Liver (tissue), 9 donors: ENCODE results near the gene FGF5. TPM values are rescaled to one million over a fixed set of nuclear protein-coding genes. Genes with fewer than 3 reads are reported as not detected.
A peak's percentile ranks its signal among the peaks of the same experiment; 100 is the strongest.

Experiments used
- DNase-seq: peaks from one replicate; pipeline ENCODE4 v3.0.0-alpha.2; 2017; ENCODE audit warnings: low spot score
- H3K27ac ChIP-seq, 2 donors: one replicate each; pipeline ENCODE4 v1.7.0; 2013; ENCODE audit warnings: inconsistent platforms in 2 of 2, low read length in 2 of 2, control low read depth in 1 of 2, low read depth in 1 of 2, mild to moderate bottlenecking in 1 of 2
- H3K27me3 ChIP-seq, 4 donors: one replicate each; pipeline versions ENCODE4 v1.6.1 to v1.7.0; 2013; ENCODE audit warnings: low read length in 3 of 4, inconsistent platforms in 1 of 4, mild to moderate bottlenecking in 1 of 4, moderate library complexity in 1 of 4; ENCODE audit not compliant: control insufficient read depth in 4 of 4, insufficient read depth in 4 of 4
- H3K36me3 ChIP-seq, 4 donors: one replicate each; pipeline versions ENCODE4 v1.6.1 to v1.7.0; 2013; ENCODE audit warnings: low read length in 3 of 4, mild to moderate bottlenecking in 3 of 4, low read depth in 1 of 4, moderate library complexity in 1 of 4; ENCODE audit not compliant: control insufficient read depth in 4 of 4, insufficient read depth in 3 of 4
- H3K4me1 ChIP-seq, 4 donors: one replicate each; pipeline versions ENCODE4 v1.6.1 to v1.7.0; 2013; ENCODE audit warnings: low read length in 3 of 4, mild to moderate bottlenecking in 3 of 4, moderate library complexity in 1 of 4; ENCODE audit not compliant: control insufficient read depth in 4 of 4, insufficient read depth in 4 of 4
- H3K4me3 ChIP-seq, 3 donors: one replicate each; pipeline versions ENCODE4 v1.6.1 to v1.7.0; 2013; ENCODE audit warnings: low read length in 3 of 3, control low read depth in 1 of 3, low read depth in 1 of 3, mild to moderate bottlenecking in 1 of 3
- H3K9ac ChIP-seq, 2 donors: one replicate each; pipeline ENCODE4 v1.7.0; 2013; ENCODE audit warnings: low read length in 2 of 2, mild to moderate bottlenecking in 2 of 2, moderate library complexity in 2 of 2, control low read depth in 1 of 2, low read depth in 1 of 2
- H3K9me3 ChIP-seq, 4 donors: one replicate each; pipeline versions ENCODE4 v1.6.1 to v1.7.0; 2013; ENCODE audit warnings: low read length in 3 of 4; ENCODE audit not compliant: control insufficient read depth in 4 of 4
- GABPA ChIP-seq, 2 donors: IDR thresholded peaks in 1 of 2; conservative IDR thresholded peaks in 1 of 2; 2 replicates each; pipeline ENCODE4 v1.6.1; 2016; ENCODE audit warnings: antibody characterized with exemption in 2 of 2, mild to moderate bottlenecking in 1 of 2, moderate library complexity in 1 of 2
- JUND ChIP-seq, 2 donors: IDR thresholded peaks; 2 replicates each; pipeline ENCODE4 v1.6.1; 2016; ENCODE audit warnings: antibody characterized with exemption in 2 of 2
- NR2F2 ChIP-seq: IDR thresholded peaks from 2 replicates; pipeline ENCODE4 v1.6.1; 2016; ENCODE audit warnings: antibody characterized with exemption
- RAD21 ChIP-seq, 2 donors: IDR thresholded peaks; 2 replicates each; pipeline ENCODE4 v1.6.1; 2016; ENCODE audit warnings: antibody characterized with exemption in 2 of 2, mild to moderate bottlenecking in 2 of 2
- RXRA ChIP-seq, 2 donors: IDR thresholded peaks; 2 replicates each; pipeline ENCODE4 v1.6.1; 2017 to 2018; ENCODE audit warnings: antibody characterized with exemption in 2 of 2, mild to moderate bottlenecking in 1 of 2
- SP1 ChIP-seq: IDR thresholded peaks from 2 replicates; pipeline ENCODE4 v1.6.1; 2018; ENCODE audit warnings: antibody characterized with exemption, mild to moderate bottlenecking
- WGBS: extraction: QIAGEN DNeasy Blood & Tissue Kit; methylation state at CpG from one replicate; pipeline ENCODE4 v1.1.7; 2013; 5-methylcytosine and 5-hydroxymethylcytosine counted together
- polyA plus RNA-seq, 2 donors: library from polyadenylated mRNA; stranded (reverse) in 1 of 2; unstranded in 1 of 2; fragments of 200-250 nt in 1 of 2; fragments of >200 nt in 1 of 2; fragmentation: Nextera tagmentation in 1 of 2; extraction: Ambion mirVana in 1 of 2; gene quantifications; one replicate each; pipeline versions ENCODE4 v1.2.1 to v1.2.3, GENCODE V29; 2013 to 2015
- total RNA-seq, 2 donors: library from RNA; depleted of rRNA; stranded (reverse); fragments of >200 nt; gene quantifications; one replicate each; pipeline ENCODE4 v1.2.3, GENCODE V29; 2014
- TF ChIP-seq, protein P1 (sequence below): IDR thresholded peaks from 2 replicates; pipeline ENCODE4 v1.6.1; 2016; ENCODE audit warnings: antibody characterized with exemption
- TF ChIP-seq, protein P2 (sequence below): fragments of 150-350 bp; IDR thresholded peaks from 2 replicates; pipeline ENCODE4 v1.5.1; 2017; ENCODE audit warnings: improper control_type of control experiment, low read depth, low read length; ENCODE audit not compliant: missing input control
- TF ChIP-seq, protein P3 (sequence below): IDR thresholded peaks from 2 replicates; pipeline ENCODE4 v1.6.1; 2016; ENCODE audit warnings: antibody characterized with exemption, mild to moderate bottlenecking
- donor health status: healthy.
- donor health status: healthy.
- donor health status: healthy.
- donor health status: healthy.
- donor health status: healthy.

The FGF5 gene
- total and polyA plus RNA-seq, 4 donors = 0.03 TPM; not detected in 3

DNA sequence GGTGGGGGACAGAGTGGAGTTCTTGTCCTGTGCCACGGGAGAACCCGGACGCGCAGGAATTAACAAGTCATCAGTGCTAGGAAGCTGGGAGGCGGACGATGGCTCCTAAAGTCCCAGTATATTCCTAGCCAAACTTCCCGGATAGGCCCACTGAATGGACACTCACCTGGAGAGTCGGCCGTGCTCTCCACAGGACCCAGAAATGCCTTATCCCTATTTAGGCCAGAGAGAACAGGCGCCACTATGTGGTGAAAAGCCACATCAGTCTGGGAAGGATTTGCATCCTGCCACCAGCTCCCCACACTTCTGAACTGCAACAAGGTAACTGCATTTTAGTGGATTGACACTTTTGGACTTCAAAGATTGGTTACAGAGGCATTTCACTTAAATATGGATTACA lies 70.1 kb downstream of the FGF5 start:
- Histone ChIP-seq H3K9me3 (no peaks in the 10 kb centered on the region), H3K27me3 (no peaks in the 10 kb centered on the region), H3K27ac (no peak overlapping the region), H3K36me3 (no peaks in the 10 kb centered on the region), H3K4me3 (peak overlapping the region in 2 of 3 donors; percentile 71 to 98), H3K4me1 (peaks cover 0 to 15% (median 13%) of the 10 kb centered on the region in 4 donors), H3K9ac (no peak overlapping the region)
- 17% methylated on average over 10 of the region's 10 CpGs for WGBS
- no peak for DNase-seq
- TF ChIP-seq, protein P1, sequence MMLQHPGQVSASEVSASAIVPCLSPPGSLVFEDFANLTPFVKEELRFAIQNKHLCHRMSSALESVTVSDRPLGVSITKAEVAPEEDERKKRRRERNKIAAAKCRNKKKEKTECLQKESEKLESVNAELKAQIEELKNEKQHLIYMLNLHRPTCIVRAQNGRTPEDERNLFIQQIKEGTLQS = no peak
- TF ChIP-seq, protein P2, sequence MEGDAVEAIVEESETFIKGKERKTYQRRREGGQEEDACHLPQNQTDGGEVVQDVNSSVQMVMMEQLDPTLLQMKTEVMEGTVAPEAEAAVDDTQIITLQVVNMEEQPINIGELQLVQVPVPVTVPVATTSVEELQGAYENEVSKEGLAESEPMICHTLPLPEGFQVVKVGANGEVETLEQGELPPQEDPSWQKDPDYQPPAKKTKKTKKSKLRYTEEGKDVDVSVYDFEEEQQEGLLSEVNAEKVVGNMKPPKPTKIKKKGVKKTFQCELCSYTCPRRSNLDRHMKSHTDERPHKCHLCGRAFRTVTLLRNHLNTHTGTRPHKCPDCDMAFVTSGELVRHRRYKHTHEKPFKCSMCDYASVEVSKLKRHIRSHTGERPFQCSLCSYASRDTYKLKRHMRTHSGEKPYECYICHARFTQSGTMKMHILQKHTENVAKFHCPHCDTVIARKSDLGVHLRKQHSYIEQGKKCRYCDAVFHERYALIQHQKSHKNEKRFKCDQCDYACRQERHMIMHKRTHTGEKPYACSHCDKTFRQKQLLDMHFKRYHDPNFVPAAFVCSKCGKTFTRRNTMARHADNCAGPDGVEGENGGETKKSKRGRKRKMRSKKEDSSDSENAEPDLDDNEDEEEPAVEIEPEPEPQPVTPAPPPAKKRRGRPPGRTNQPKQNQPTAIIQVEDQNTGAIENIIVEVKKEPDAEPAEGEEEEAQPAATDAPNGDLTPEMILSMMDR = peak; percentile 36
- TF ChIP-seq RAD21 (IDR thresholded peaks at IDR 0.05) = peak; percentile 69 to 72

DNA sequence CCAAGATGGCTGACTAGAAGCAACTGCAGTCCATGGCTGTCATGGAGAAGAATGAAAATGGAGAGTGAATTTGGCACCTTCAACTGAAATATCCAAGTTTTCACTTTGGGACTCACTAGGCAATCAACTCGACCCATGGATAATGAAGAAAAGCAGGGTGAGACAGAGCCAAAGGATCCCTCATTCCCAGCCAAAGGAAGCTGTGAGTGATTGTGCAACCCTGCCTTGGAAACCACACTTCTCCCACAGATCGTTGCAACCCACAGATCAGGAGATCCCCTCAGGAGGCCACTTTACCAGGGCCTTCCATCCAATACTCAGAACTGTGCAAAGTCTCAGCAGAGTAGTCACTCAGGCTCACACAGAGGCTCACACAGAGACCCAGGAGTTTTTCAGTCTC lies 73.6 kb downstream of the FGF5 start:
- WGBS = 53% methylated on average over 2 of the region's 2 CpGs
- no peak for DNase-seq
- no peak overlapping the region for H3K9ac ChIP-seq
- no peak overlapping the region for H3K27ac ChIP-seq
- H3K36me3 ChIP-seq = no peaks in the 10 kb centered on the region
- TF ChIP-seq RXRA (IDR thresholded peaks at IDR 0.05) = no peak
- no peak for TF ChIP-seq JUND (IDR thresholded peaks at IDR 0.05)
- no peak for TF ChIP-seq GABPA (IDR thresholded peaks at IDR 0.05 in 1 of 2, conservative IDR thresholded peaks at IDR 0.05 in 1 of 2)
- no peak for TF ChIP-seq NR2F2
- TF ChIP-seq, protein P3, sequence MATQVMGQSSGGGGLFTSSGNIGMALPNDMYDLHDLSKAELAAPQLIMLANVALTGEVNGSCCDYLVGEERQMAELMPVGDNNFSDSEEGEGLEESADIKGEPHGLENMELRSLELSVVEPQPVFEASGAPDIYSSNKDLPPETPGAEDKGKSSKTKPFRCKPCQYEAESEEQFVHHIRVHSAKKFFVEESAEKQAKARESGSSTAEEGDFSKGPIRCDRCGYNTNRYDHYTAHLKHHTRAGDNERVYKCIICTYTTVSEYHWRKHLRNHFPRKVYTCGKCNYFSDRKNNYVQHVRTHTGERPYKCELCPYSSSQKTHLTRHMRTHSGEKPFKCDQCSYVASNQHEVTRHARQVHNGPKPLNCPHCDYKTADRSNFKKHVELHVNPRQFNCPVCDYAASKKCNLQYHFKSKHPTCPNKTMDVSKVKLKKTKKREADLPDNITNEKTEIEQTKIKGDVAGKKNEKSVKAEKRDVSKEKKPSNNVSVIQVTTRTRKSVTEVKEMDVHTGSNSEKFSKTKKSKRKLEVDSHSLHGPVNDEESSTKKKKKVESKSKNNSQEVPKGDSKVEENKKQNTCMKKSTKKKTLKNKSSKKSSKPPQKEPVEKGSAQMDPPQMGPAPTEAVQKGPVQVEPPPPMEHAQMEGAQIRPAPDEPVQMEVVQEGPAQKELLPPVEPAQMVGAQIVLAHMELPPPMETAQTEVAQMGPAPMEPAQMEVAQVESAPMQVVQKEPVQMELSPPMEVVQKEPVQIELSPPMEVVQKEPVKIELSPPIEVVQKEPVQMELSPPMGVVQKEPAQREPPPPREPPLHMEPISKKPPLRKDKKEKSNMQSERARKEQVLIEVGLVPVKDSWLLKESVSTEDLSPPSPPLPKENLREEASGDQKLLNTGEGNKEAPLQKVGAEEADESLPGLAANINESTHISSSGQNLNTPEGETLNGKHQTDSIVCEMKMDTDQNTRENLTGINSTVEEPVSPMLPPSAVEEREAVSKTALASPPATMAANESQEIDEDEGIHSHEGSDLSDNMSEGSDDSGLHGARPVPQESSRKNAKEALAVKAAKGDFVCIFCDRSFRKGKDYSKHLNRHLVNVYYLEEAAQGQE = no peak
- TF ChIP-seq, protein P1 = no peak
- no peak for TF ChIP-seq SP1
- H3K9me3 ChIP-seq = peaks cover 0 to 2% (median 0%) of the 10 kb centered on the region in 4 donors
- no peak overlapping the region for H3K4me3 ChIP-seq
- no peaks in the 10 kb centered on the region for H3K27me3 ChIP-seq
- peaks cover 0 to 15% (median 13%) of the 10 kb centered on the region in 4 donors for H3K4me1 ChIP-seq

Other genes with a start within 250 kb of the FGF5 start
- 10 to 100 TPM; 19.3 to 30.5 TPM for gene ANTXR2, start 193.4 kb upstream of the FGF5 start, total RNA-seq
- gene ANTXR2, start 193.4 kb upstream of the FGF5 start, polyA plus RNA-seq = 10 to 100 TPM; 16.1 to 23.3 TPM
- gene PRDM8, start 69.2 kb upstream of the FGF5 start, total RNA-seq = under 1 TPM; 0.05 to 0.08 TPM
- under 1 TPM in 1 of 2 donors, not detected in 1; 0.14 TPM for gene PRDM8, start 69.2 kb upstream of the FGF5 start, polyA plus RNA-seq
- not detected for gene CFAP299, start 69.1 kb downstream of the FGF5 start, total RNA-seq
- gene CFAP299, start 69.1 kb downstream of the FGF5 start, polyA plus RNA-seq = not detected